Activated CD8-positive, alpha-beta T cell treated with anti-CD3 and anti-CD28 coated beads, Interleukin-2, amount 10 ng/mL, durations not matched to agents 7 days and 5 days (primary cell): Measurements from ENCODE around the gene MYOM1. TPM values are rescaled to one million over a fixed set of nuclear protein-coding genes. Genes with fewer than 3 reads are reported as not detected.

ENCODE experiments used
- total RNA-seq, 2 experiments: library from RNA; stranded (reverse); gene quantifications; one replicate each; pipeline ENCODE4 v1.2.3, GENCODE V29; 2021

The MYOM1 gene
- total RNA-seq, 2 experiments from 2014 or later = 1.3 to 1.5 TPM

Other genes starting within 250 kb of the MYOM1 start
- 10 to 100 TPM; 77.5 TPM for gene LPIN2, start 206.8 kb downstream of the MYOM1 start, total RNA-seq
- gene MYL12A, start 27.8 kb upstream of the MYOM1 start, total RNA-seq = 100 to 1,000 TPM; 858 to 901 TPM
- 100 to 1,000 TPM; 402 to 404 TPM for gene MYL12B, start 42.2 kb upstream of the MYOM1 start, total RNA-seq
- gene TGIF1, start 230.2 kb upstream of the MYOM1 start, total RNA-seq = 1 to 10 TPM; 8.2 to 8.7 TPM